SK-N-SH (cell line): ENCODE results near the gene ZNF564. TPM values are rescaled to one million over a fixed set of nuclear protein-coding genes. Genes with fewer than 3 reads are reported as not detected.

ENCODE experiments used
- CTCF ChIA-PET: fragments of 300-600, 350-600 bp; formaldehyde crosslinking; extraction: SDS; loops from one replicate; lab custom pipeline; 2021; lab: Yijun Ruan, JAX
- POLR2A ChIA-PET: fragments of 350-600 bp; sonication (Branson Sonifier 250); formaldehyde crosslinking; extraction: SDS; loops from one replicate; lab custom pipeline; 2020; ENCODE audit warnings: antibody characterized with exemption, inconsistent platforms; lab: Yijun Ruan, JAX
- DNase-seq: peaks from one replicate; pipeline ENCODE4 v3.0.0; 2012
- H2AFZ ChIP-seq: fragments of 200-600 bp; sonication (generic); 2 replicates; pipeline ENCODE4 v1.8.1; 2016; ENCODE audit warnings: antibody characterized with exemption, mild to moderate bottlenecking, low read depth
- H3F3A ChIP-seq: fragments of 200-600 bp; sonication (generic); replicated peaks from 2 replicates; pipeline ENCODE3; 2016; ENCODE audit warnings: antibody characterized with exemption, mild to moderate bottlenecking; ENCODE audit not compliant: insufficient read depth
- H3K27ac ChIP-seq, 2 experiments: fragments of 200-500 bp in 1 of 2; fragments of 200-600 bp in 1 of 2; sonication (Bioruptor generic) in 1 of 2; sonication (generic), shearing (Covaris generic) in 1 of 2; 2 replicates each; pipeline versions ENCODE4 v1.5.1 to v1.6.1; 2014 to 2016; ENCODE audit warnings: low read depth in 2 of 2, inconsistent platforms in 1 of 2, low read length in 1 of 2, mild to moderate bottlenecking in 1 of 2, mixed read lengths in 1 of 2
- H3K27me3 ChIP-seq: fragments of 200-600 bp; sonication (generic), shearing (Covaris generic); 2 replicates; pipeline ENCODE4 v1.6.1; 2016; ENCODE audit warnings: mixed run types; ENCODE audit not compliant: insufficient read depth
- H3K36me3 ChIP-seq, 2 experiments: fragments of 200-500 bp in 1 of 2; fragments of 200-600 bp in 1 of 2; sonication (Bioruptor generic) in 1 of 2; sonication (generic) in 1 of 2; replicated peaks in 1 of 2; 2 replicates each; pipeline versions ENCODE3 to v1.5.1; 2014 to 2016; ENCODE audit warnings: low read length in 1 of 2, mild to moderate bottlenecking in 1 of 2; ENCODE audit not compliant: insufficient read depth in 2 of 2, control insufficient read depth in 1 of 2
- H3K4me1 ChIP-seq, 2 experiments: fragments of 200-500 bp in 1 of 2; fragments of 200-600 bp in 1 of 2; sonication (Bioruptor generic) in 1 of 2; sonication (generic), shearing (Covaris generic) in 1 of 2; 2 replicates each; pipeline versions ENCODE4 v1.5.1 to v1.6.1; 2014 to 2016; ENCODE audit warnings: low read depth in 1 of 2, low read length in 1 of 2, mixed run types in 1 of 2; ENCODE audit not compliant: insufficient read depth in 2 of 2, control insufficient read depth in 1 of 2
- H3K4me2 ChIP-seq: fragments of 200-600 bp; sonication (generic), shearing (Covaris generic); 2 replicates; pipeline ENCODE4 v1.6.1; 2017; ENCODE audit warnings: mixed run types
- H3K4me3 ChIP-seq, 2 experiments: fragments of 200-500 bp in 1 of 2; fragments of 200-600 bp in 1 of 2; sonication (Bioruptor generic) in 1 of 2; sonication (generic), shearing (Covaris generic) in 1 of 2; 2 replicates each; pipeline versions ENCODE4 v1.5.1 to v1.8.1; 2014 to 2016; ENCODE audit warnings: low read depth in 2 of 2, inconsistent platforms in 1 of 2, low read length in 1 of 2, mild to moderate bottlenecking in 1 of 2, mixed read lengths in 1 of 2, moderate library complexity in 1 of 2
- H3K79me2 ChIP-seq: fragments of 200-600 bp; sonication (generic); 2 replicates; pipeline ENCODE4 v1.8.1; 2017; ENCODE audit warnings: mild to moderate bottlenecking; ENCODE audit not compliant: insufficient read depth
- H3K9ac ChIP-seq: fragments of 200-600 bp; sonication (generic); 2 replicates; pipeline ENCODE4 v1.6.1; 2017; ENCODE audit warnings: mixed run types
- H3K9me2 ChIP-seq: fragments of 200-600 bp; sonication (generic); 2 replicates; pipeline ENCODE4 v1.6.1; 2017; ENCODE audit warnings: mixed run types
- H3K9me3 ChIP-seq: fragments of 200-600 bp; sonication (generic); 2 replicates; pipeline ENCODE4 v1.6.1; 2017; ENCODE audit warnings: mixed run types, mild to moderate bottlenecking, moderate library complexity
- H4K20me1 ChIP-seq: fragments of 200-600 bp; sonication (generic); 2 replicates; pipeline ENCODE4 v1.6.1; 2017; ENCODE audit warnings: mild to moderate bottlenecking, mixed run types; ENCODE audit not compliant: insufficient read depth
- FOXJ3 ChIP-seq: sonication (generic); formaldehyde crosslinking; IDR thresholded peaks from 2 replicates; pipeline ENCODE4 v1.5.1; 2020; ENCODE audit warnings: mild to moderate bottlenecking, missing genetic modification reagents
- NRF1 ChIP-seq: IDR thresholded peaks from 2 replicates; pipeline ENCODE4 v1.6.1; 2012; ENCODE audit warnings: low read depth, mild to moderate bottlenecking, low read length
- RAD21 ChIP-seq: IDR thresholded peaks from 2 replicates; pipeline ENCODE4 v1.6.1; 2012; ENCODE audit warnings: mild to moderate bottlenecking, low read length
- SIN3A ChIP-seq: IDR thresholded peaks from 2 replicates; pipeline ENCODE4 v1.6.1; 2012; ENCODE audit warnings: low read depth, mild to moderate bottlenecking, low read length, moderate library complexity, borderline replicate concordance
- YY1 ChIP-seq: IDR thresholded peaks from 2 replicates; pipeline ENCODE4 v1.4.0; 2012; ENCODE audit warnings: low read depth, mild to moderate bottlenecking
- WGBS: methylation state at CpG from one replicate; pipeline ENCODE4 v1.1.6; 2017; ENCODE audit warnings: low lambda C conversion rate; 5-methylcytosine and 5-hydroxymethylcytosine counted together
- polyA plus RNA-seq, 3 experiments: library from polyadenylated mRNA; depleted of rRNA; stranded (reverse); fragments of >200 nt; gene quantifications; 2 replicates each; pipeline ENCODE4 v1.2.3, GENCODE V29; 2012
- TF ChIP-seq, protein P1 (sequence below): fragments of 150-350 bp; IDR thresholded peaks from 2 replicates; pipeline ENCODE4 v1.6.1; 2017; ENCODE audit warnings: antibody characterized with exemption, low read length, low read depth, borderline replicate concordance
- TF ChIP-seq, protein P2 (sequence below): IDR thresholded peaks from 2 replicates; pipeline ENCODE4 v1.6.1; 2012; ENCODE audit warnings: mild to moderate bottlenecking, low read depth, low read length, moderate library complexity

ZNF564 gene
- polyA plus RNA-seq, 1 of the 3 experiments (the other 2 are of a cell fraction) = 1.3 TPM

DNA sequence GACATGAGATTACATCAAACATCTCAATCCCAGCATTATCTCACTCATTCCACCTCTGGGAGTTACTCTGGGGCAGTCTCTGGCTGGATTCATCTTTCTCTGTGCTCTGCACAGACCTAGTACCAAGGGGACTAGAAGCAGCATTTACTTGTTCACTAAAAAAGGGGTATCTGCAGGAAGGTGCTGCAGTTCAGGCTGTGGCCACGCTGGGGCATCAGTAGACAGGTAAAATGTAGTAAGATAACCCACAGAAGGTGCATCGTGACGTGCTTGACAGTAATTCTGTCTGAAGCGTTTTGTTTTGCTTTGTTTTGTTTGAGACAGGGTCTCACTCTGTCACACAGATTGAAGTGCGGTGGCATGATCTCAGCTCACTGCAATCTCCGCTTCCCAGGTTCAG is 29.3 kb downstream of the ZNF564 start:
- DNase-seq = no peak
- H3K4me3 ChIP-seq = no peak overlapping the region; a peak in 1 of 4 replicates
- no peak overlapping the region for H3K9ac ChIP-seq
- ChIA-PET CTCF (no interaction called here), POLR2A (no interaction called here)
- WGBS = 88% methylated on average over 6 of the region's 6 CpGs
- no peaks in the 10 kb centered on the region for H3K79me2 ChIP-seq
- no peak for TF ChIP-seq NRF1
- no peak overlapping the region for H2AFZ ChIP-seq
- no peaks in the 10 kb centered on the region for H3K4me1 ChIP-seq
- H4K20me1 ChIP-seq = no peaks in the 10 kb centered on the region
- H3K9me3 ChIP-seq = peaks cover 45% of the 10 kb centered on the region
- peaks cover 12% of the 10 kb centered on the region for H3F3A ChIP-seq
- H3K27me3 ChIP-seq = no peaks in the 10 kb centered on the region
- H3K36me3 ChIP-seq = peaks cover 18 to 75% of the 10 kb centered on the region in 2 experiments
- no peaks in the 10 kb centered on the region for H3K9me2 ChIP-seq
- H3K4me2 ChIP-seq = no peak overlapping the region
- H3K27ac ChIP-seq = no peak overlapping the region

DNA sequence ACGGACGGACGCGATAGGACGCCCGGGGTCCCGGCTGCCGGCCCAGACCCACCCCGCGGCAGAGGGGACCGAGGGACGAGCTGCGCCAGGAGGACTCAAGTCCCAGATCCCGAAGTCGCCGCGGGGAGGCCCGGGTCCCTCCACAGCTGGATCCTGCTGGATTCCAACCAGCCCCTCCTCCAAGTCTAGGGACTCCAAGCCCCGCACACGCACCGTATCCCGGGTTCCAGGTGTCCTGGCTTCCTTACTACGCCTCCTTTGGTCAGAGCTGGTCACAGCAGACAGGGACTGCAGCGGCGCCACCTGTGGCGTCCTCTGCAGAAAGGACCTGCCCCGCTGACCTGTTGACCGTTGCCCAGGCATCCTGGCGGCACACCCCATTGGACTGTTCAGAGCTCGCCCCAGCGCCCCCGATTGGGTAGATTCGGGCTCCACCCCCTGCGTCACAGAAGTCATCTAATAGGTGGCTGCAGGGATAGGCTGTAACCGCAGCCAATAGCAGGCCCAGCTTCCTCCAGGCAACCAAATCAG is 37.7 kb downstream of the ZNF564 start:
- no peak for TF ChIP-seq RAD21
- TF ChIP-seq SIN3A = no peak
- TF ChIP-seq, protein P1, sequence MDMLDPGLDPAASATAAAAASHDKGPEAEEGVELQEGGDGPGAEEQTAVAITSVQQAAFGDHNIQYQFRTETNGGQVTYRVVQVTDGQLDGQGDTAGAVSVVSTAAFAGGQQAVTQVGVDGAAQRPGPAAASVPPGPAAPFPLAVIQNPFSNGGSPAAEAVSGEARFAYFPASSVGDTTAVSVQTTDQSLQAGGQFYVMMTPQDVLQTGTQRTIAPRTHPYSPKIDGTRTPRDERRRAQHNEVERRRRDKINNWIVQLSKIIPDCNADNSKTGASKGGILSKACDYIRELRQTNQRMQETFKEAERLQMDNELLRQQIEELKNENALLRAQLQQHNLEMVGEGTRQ = no peak
- TF ChIP-seq, protein P2, sequence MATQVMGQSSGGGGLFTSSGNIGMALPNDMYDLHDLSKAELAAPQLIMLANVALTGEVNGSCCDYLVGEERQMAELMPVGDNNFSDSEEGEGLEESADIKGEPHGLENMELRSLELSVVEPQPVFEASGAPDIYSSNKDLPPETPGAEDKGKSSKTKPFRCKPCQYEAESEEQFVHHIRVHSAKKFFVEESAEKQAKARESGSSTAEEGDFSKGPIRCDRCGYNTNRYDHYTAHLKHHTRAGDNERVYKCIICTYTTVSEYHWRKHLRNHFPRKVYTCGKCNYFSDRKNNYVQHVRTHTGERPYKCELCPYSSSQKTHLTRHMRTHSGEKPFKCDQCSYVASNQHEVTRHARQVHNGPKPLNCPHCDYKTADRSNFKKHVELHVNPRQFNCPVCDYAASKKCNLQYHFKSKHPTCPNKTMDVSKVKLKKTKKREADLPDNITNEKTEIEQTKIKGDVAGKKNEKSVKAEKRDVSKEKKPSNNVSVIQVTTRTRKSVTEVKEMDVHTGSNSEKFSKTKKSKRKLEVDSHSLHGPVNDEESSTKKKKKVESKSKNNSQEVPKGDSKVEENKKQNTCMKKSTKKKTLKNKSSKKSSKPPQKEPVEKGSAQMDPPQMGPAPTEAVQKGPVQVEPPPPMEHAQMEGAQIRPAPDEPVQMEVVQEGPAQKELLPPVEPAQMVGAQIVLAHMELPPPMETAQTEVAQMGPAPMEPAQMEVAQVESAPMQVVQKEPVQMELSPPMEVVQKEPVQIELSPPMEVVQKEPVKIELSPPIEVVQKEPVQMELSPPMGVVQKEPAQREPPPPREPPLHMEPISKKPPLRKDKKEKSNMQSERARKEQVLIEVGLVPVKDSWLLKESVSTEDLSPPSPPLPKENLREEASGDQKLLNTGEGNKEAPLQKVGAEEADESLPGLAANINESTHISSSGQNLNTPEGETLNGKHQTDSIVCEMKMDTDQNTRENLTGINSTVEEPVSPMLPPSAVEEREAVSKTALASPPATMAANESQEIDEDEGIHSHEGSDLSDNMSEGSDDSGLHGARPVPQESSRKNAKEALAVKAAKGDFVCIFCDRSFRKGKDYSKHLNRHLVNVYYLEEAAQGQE = no peak
- TF ChIP-seq FOXJ3 (CRISPR knock-in tag) = no peak
- TF ChIP-seq YY1 = no peak
- TF ChIP-seq, all 33 proteins: peak for 0
- Histone ChIP-seq H4K20me1 (no peaks in the 10 kb centered on the region), H3K4me1 (no peaks in the 10 kb centered on the region), H3K4me2 (no peak overlapping the region), H3K9ac (no peak overlapping the region), H3K27ac (no peak overlapping the region), H3K79me2 (no peaks in the 10 kb centered on the region), H3F3A (no peaks in the 10 kb centered on the region), H3K36me3 (peaks cover 0 to 14% of the 10 kb centered on the region in 2 experiments), H3K9me2 (no peaks in the 10 kb centered on the region), H3K9me3 (peaks cover 11% of the 10 kb centered on the region), H3K27me3 (no peaks in the 10 kb centered on the region), H2AFZ (no peak overlapping the region), H3K4me3 (no peak overlapping the region)
- POLR2A ChIA-PET = no interaction called here
- WGBS = 36% methylated on average over 7 of the region's 35 CpGs
- CTCF ChIA-PET = interaction anchor here (0.7 to 1.7 kb wide), 3 partner anchors 11 to 524 kb away, joined by 3 to 6 read pairs (median 3); no protein-coding TSS in a partner anchor
- peak; percentile 55 for DNase-seq
